HK-2 (cell line): Measurements from ENCODE around the gene MCL1.

ENCODE experiments used
- DNase-seq: peaks from one replicate; pipeline ENCODE4 v3.0.0-alpha.2; 2018; ENCODE audit not compliant: unreplicated experiment

Gene MCL1

GRCh38 chr1:150543500-150544143 lies 35.8 kb downstream of the MCL1 start:
- no peak for DNase-seq

GRCh38 chr1:150537732-150538684 lies 41.4 kb downstream of the MCL1 start:
- DNase-seq, result no peak

- DNase-seq, result no peak
Observed at GRCh38 chr1:150536836-150537731, 42.3 kb downstream of the MCL1 start.

- no peak for DNase-seq
Observed at GRCh38 chr1:150535511-150536287, 43.7 kb downstream of the MCL1 start.

DNA sequence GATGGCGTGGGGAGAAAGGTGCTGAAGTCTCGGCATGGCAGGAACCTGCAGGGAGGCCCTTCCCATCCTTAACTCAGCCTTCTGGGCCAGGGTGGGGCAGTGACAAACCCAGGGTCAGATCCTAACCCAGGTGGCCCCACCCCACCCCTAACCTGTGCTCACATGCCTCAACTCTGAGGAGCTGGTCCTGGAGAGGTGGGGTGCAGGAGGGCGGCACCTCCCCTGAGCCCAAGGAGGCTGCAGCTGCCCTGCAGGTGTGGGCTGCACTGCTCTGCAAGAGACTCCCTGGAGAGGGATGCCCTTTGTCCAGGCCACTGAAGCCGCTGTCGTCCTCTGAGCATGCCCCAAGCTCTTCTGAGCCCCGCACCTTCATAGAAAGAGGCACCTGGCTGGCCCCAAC lies 45.4 kb downstream of the MCL1 start:
- no peak for DNase-seq

- no peak for DNase-seq
Observed at GRCh38 chr1:150532860-150533259, 46.5 kb downstream of the MCL1 start.

GRCh38 chr1:150530491-150531159 lies 48.8 kb downstream of the MCL1 start:
- no peak for DNase-seq

GRCh38 chr1:150529017-150529416 lies 50.4 kb downstream of the MCL1 start:
- DNase-seq, result no peak

GRCh38 chr1:150528196-150528595 lies 51.2 kb downstream of the MCL1 start:
- no peak for DNase-seq

DNA sequence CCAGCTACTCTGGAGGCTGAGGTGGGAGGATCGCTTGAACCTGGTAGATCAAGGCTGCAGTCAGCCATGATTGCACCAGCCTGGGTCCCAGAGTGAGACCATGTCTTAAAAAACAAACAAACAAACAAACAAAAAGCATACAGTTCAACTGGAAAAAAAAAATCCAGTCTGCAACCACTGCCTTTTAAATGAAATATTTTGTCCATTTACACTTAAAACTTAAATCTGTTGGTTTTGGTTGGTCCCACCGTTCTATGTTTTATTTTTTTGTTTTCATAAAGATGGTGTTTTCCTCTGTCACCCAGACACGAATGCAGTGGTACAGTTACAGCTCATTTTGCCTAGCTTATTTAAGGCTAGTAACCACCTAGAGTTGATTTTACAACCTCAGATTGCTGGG lies 54.1 kb downstream of the MCL1 start:
- DNase-seq, result no peak
